SHP77 treated with DMSO at 0.1 percent for 48 hours (cell line): ENCODE measurements around the gene NTF3.

Source experiments
- DNase-seq: peaks from one replicate; lab custom pipeline; 2025; lab: John Stamatoyannopoulos, UW

Gene NTF3

DNA sequence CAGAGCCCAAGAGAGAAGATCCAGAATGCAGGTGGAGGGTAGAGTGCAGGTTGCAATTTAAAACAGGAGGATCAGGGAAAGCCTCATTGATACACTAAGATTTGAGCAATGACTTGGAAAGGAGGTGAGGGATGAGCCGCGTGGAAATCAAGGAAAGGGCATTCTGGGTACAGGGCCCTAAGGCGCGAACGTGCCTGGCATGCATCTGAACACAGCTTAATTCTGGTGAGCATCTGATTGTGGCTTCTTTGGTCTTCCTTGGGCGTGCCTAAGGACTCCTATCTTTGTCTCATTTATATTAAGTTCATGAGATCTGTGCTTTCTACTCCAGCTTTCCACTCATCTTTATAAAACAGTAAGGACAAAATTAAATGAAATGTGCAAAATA, 79.3 kb downstream of the NTF3 start:
- DNase-seq = no peak

DNA sequence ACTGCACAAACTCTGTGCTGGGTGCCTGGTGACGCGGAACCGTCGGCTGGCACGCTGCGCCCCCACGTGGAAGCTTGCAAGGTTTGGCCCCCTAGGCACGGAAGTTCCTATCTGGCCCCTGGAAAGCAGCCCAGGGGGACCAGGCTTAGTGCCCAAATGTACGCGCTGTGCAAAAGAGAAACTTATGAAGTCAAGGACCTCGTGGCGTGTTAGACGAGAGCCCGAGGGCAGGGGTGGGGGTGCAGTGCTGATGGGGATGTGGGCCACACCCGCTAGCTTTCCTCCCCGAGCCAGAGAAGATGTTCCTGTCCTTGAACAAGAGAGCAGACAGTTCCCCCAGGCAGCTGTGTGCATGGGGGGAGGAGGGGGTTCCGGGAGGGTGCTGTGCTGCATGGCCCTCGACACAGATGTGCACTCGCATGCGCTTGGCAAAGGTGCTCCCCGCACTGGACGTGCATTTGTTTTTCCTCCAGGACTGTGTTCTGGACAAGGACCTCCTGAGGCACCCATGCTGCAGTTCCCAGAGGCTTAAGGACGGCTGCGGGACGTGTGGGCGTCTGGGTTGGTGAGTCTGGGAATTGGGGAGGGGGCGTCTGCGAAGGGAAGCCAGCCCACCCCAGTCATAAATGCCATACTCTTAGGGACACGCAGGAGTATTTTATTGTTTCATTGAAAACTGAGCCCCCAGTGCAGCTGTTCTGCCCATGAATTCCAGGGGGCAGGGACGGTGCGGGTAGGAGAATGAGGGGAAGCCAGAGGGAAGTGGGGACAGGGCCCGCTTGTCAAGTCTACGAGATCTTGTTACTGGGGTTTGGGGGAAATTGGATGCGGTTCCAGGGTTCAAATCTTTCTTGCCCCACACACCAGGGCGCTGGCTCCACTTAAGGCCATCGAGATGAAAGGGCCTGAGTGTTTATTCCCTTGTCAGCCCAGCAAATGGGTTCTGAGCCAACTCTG, 80.0 kb downstream of the NTF3 start:
- DNase-seq = no peak

GRCh38 chr12:5512601-5512970, 80.7 kb downstream of the NTF3 start:
- no peak for DNase-seq

- DNase-seq = no peak
Measured at GRCh38 chr12:5513406-5513805, 81.5 kb downstream of the NTF3 start.

DNA sequence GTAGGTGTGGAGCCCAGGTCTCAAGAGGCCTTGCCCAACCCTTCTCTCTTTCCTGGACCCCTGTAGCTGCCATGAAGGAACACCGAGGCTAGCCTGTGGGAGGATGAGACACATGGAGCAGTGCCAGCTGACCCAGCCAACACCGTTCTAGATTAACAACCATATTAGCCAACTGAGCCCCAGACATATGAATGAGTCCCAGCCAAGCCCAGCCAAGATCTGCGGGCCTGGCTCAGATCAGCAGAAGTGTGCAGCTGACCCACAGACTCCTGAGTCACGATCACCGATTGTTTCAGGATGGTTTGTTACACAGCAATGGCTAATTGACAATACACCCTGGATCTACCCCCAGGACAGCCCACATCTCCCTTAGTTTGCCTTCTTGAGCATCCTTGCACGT, 82.1 kb downstream of the NTF3 start:
- DNase-seq = no peak

DNA sequence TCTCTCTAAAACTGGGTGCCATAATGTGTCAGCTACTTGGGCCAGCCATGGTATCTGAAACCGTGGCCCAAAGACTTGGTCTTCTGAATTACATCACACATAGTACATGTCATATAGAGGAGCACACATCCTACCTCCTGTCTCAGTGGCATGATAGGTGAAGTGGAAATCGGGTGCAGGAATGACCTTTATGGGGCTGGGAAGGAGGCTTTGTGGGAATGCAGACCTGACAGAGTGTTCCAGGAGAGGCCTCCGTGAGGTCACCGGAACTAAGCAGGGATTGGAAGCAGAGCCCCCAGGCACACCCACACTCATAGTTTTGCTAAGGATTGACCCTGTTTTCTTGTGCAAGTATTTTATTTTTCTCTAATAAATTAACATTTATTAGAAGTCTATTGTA, 82.6 kb downstream of the NTF3 start:
- DNase-seq = no peak

DNA sequence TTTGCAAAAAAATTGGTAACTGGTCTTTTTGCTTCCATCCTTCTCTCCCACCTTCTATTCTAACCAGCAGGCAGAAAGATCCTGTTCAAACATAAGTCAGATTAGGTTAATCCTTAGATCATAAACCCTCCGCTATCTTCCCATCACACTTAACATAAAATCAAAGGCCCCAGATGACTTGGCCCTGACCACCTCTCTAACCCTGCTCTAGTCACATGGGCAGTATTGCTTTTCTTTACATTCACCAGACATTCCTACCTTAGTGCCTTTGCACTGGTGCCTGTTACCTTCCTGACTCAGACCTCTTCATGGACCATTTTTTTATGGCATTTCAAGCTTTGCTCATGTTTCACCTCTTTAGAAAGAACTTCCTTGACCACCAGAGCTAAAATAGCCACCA, 83.5 kb downstream of the NTF3 start:
- no peak for DNase-seq

- no peak for DNase-seq
Measured at GRCh38 chr12:5516371-5517241, 84.7 kb downstream of the NTF3 start.

DNA sequence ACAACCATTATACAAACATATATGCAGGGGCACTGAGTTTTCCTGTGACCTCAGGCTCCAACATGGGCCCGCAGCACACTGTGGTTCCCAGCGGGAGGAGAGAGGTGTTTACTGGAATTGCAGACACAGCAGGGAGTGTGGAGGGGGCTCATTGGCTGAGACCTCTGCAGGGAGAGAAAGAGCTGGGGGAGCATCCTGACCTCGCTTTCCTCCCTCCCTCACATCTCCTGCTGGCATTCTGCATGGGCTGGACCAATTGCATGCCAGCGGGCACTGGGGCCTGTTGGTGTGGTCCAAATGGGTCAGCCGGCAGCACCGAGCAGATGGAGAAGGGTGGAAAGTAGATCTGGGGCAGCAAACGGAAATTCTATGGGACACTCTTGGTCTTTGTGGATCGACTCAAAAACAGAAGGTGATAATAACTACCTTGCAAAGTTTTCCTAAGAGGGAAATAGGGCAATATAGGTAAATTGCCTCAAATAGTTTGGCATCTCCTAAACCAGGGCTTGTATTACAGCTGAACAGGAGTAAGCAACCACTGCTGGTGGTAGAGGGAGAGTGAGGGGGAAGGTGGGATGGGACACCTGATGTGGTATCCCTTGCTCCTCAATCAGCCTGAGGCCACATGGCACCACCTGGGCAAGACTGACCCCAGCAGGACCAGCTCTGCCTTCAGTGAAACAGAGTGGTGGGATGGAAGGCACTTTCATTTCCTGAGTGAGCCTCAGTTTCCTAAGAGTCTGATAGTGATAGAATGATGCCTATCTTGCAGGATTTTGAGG, 86.9 kb downstream of the NTF3 start:
- DNase-seq = no peak

DNA sequence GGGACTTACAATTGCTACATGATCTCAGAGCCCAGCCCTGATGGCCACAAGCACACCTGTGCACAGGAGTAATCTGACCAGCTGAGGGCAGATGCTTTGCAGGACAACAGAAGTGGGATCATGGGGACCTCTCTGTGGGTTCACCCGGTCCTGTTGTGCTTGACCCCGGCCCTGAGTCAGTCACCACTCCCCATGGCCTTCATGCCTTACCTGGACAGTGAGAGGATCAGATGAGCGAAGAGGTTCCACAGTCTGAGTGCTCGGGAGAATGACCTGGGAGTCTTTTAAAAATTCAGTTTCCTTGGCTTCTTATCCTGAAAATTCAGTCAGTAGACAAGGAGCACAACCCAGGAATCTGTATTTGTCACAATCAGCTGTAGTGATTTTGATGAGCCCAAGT, 88.1 kb downstream of the NTF3 start:
- DNase-seq = no peak

DNA sequence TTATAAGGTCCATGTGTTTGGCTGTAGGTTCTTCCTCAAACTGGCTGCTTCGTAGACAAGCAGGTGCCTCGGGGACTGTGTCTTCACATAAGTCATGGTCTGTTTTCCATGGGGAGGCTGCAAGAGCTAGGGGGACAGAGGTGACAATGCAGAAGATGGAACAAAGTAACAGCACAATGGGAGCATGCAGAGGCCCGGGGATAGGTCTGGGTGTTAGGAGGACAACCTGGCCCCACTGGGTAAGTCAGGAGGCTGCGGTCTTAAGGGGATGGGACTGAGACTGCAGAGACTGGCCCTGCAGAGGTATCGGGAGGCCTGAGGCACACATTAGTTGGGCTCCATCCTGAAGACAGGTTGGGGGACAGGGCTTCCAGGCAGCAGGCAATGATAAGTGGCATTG, 88.9 kb downstream of the NTF3 start:
- DNase-seq = no peak

DNA sequence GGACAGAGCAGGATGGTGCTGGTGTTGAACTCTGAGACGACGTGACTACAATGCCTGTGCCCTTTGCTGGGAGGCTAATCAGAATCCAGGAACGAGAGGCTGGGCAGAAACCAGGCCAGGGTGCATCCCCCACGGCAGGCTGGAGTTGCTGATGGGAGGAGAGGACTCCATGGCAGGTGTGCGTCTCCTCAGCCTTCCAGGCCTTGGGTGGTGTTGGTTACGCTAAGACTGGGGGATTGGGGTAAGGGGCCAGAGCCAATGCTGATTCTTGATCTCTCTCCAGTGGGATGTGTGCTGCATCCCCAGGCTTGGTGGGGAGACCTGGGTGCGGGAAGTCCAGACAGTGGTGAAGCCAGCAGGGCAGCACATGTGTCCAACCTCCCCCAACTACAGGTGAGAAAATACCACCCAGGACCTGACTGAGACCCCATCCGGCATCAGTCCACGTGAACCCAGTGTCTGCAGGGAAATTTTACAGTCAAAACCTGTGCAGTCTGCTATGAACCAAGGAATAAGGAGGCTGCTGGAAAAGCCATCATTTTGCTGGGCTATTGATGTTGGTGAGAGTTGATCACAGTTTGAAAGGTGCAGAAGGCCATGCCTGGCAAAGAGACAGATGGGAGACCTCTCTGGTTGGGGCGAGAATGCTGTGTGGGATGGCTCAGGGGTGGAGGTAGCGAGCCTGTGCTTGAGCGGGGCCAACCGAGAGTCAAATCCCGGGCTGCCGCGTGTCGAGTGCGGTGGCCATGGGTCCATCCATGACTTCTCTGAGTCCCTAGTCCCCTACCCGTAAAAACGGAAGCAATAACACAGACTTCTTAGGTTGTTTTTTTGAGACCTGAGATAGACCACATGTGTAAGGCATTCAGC, 89.8 kb downstream of the NTF3 start:
- DNase-seq = no peak

- DNase-seq = no peak
Measured at GRCh38 chr12:5522432-5523335, 90.8 kb downstream of the NTF3 start.

DNA sequence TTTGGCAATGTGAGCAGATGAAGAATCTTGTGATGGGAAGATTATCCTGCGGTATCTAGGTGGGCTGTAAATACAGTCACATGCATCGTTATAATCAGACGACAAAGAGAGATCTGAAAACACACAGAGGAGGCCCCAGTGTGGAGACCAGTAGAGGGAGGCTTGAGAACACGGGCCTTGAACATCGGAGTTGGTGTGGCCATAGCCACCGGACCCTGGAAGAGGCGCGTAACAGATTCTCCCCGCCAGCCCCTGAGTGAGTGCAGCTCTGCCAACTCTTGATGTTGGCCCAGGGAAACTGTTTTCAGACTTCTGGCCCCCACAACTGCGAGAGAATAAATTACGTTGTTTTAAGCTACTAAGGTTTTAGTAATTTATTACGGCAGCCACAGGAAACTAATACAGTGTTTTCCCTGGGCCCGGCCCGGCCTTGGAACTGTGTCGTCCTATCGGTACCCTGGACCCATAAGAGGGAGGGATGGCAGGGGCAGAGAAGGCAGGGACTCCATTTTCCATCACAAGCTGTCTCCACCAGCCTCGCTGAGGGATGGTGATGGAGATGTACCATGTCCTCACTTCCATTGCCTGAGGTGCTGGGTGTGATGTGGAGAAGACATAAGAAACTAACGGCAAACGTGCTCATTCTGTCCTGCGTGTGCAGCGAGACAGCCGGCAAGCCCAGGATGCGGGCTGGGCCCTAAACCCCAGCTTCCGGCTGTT, 91.6 kb downstream of the NTF3 start:
- no peak for DNase-seq

- no peak for DNase-seq
Measured at GRCh38 chr12:5524116-5524768, 92.3 kb downstream of the NTF3 start.

DNA sequence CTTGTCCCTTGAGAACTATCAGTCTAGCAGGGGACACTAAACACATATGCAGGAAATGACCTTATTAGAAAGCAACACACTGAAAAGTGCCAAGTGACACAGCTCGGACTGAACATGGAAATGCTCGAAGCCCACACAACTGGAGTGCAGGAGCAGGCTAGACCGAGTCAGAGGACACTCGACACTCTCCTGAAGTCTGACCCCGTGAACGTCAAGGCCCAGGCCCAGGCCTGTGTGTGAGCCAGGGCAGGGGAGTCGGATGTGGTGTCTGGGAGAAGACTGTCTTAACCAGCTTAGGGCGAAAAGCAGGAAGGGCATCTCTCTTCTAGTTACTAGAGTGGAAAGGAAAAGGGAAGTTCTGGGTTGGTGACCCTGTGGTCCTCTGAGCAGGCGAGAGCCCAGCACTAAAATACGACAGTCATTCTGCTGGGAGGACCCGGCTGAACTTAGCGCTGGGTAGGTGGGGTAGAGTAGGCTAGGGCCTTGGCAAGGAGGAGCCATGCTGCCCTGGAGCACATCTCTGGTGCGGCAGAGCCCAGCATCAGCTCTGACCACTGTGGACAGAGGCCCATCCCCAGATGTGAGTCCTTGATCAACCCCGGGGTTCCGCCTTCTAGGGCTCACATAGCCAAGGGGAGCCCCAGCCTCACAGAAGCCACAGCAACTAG, 93.0 kb downstream of the NTF3 start:
- no peak for DNase-seq

- no peak for DNase-seq
Measured at GRCh38 chr12:5525783-5526367, 94.0 kb downstream of the NTF3 start.

- DNase-seq = no peak
Measured at GRCh38 chr12:5533368-5533767, 101.5 kb downstream of the NTF3 start.
